ENCODE results near the gene SERPINA3.

GRCh38 chr14:94641632-94641955 lies 29.4 kb downstream of the SERPINA3 start:
- TF ChIP-seq SRF (IDR thresholded peaks at IDR 0.05; ENCODE audit: low read depth, low read length), result no peak
- TF ChIP-seq RFX5 (IDR thresholded peaks at IDR 0.05; ENCODE audit: borderline replicate concordance, low read depth, low read length), result no peak
- no peak for TF ChIP-seq CTCF (IDR thresholded peaks at IDR 0.05; ENCODE audit: control extremely low read depth in 1 of 3, insufficient read depth in 1 of 3, low read depth in 1 of 3, low read length in 3 of 3)
- TF ChIP-seq EZH2 (IDR thresholded peaks at IDR 0.05; ENCODE audit: low read depth, low read length, severe bottlenecking), result no peak
- TF ChIP-seq E2F6 (IDR thresholded peaks at IDR 0.05), result no peak
- TF ChIP-seq NRF1 (IDR thresholded peaks at IDR 0.05; ENCODE audit: low read depth, low read length), result no peak
- TF ChIP-seq TAF1 (IDR thresholded peaks at IDR 0.05; ENCODE audit: low read depth, low read length), result no peak
- no peak for TF ChIP-seq TBP (IDR thresholded peaks at IDR 0.05; ENCODE audit: low read depth, low read length)
- no peak for TF ChIP-seq CBX5 (IDR thresholded peaks at IDR 0.05; ENCODE audit: low read depth, low read length)
- TF ChIP-seq KDM1A (IDR thresholded peaks at IDR 0.05; ENCODE audit: borderline replicate concordance, low read length), result no peak
- no peak for TF ChIP-seq CREB1 (IDR thresholded peaks at IDR 0.05)
- TF ChIP-seq ATF2 (IDR thresholded peaks at IDR 0.05; ENCODE audit: low read length), result no peak
- no peak for TF ChIP-seq MAX (IDR thresholded peaks at IDR 0.05)
